ENCODE data around the gene EVL. TPM values are rescaled to one million over a fixed set of nuclear protein-coding genes. Genes with fewer than 3 reads are reported as not detected.

The EVL gene
- total RNA-seq, 1 donor from 2014 or later: 20.4 TPM

DNA sequence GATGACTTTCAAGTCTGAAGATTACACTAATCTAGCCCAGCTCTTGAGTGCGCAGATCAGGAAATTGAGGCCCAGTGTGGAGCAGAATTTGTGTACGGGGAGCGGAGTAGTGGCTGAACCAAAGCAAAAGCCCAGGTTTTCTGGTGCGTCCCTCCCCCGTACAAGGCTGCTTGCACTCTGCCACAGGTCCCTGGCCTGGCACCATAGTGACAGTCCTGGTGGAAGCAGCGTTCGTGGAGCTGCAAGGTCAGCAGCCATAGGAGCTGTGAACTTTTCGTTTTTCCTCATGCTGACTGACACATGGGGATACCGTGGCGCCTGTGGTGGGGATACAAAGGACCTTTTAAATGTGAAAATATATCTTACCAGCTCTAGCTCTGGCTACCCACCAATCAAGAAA lies 1.7 kb downstream of the EVL start:
- DNase-seq (ENCODE audit: low read depth): no peak

DNA sequence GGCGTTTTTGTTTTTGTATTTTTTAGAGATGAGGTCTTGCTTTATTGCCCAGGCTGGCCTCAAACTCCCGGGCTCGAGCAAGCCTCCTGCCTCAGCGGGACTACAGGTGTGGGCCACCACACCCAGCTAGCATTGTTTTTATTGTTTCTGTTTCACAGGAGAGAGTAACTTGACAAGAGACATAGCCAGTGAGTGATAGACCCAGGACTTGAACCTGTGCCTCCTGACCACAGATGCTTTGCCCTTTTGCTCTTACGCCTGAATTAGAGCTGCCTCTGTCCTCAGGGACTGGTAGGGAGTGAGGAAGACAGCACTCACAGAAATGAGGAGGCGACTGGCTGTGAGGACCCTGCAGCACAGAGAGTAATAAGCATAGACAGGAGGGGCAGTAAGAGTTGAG lies 2.3 kb downstream of the EVL start:
- DNase-seq (ENCODE audit: low read depth): no peak

DNA sequence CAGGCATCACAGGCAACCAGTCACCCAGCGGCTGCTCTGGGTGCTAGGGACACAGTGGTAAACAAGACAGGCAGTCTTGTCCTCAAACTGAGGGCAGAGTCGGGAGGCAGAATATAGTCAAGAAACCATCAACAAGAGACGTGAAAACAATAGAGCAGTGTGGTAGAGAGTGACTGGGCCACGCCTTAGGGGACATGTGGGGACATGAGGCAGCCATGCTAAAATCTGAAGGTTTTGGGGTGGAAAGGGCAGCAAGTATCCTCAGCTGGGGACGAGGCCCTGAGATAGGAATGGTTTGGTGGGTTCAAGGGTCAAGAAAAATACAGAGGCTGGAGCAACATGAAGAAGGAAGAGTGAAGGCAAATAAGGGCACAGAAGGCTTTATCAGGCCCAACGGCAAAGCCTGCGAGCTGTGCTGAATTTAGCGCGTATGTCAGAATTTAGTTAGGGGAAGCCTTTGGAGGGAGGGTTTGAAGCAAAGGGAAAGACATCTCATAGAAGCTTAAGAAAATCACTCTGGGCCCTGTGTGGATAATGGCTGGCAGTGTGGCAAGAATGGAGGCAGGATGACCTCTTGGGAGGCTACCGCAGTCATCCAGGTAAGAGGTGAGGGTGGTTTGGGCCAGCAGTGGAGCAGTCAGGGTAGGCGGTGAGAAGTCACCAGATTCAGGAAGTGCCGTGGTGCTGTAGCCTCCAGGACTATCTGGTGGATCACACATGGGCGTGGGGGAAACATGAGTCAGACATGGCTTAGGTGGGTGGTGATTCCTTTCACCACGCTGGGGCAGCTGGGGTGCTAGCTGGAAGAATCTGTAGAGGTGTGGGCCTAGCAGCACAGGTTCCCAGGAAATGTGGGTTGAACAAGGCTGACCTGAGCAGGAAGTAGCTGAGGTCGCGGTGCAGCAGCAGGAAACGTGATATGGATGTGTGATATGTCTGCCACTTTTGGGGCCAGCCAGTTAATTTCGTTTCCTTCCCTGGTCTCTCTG lies 3.0 kb downstream of the EVL start:
- DNase-seq (ENCODE audit: low read depth): peak; percentile 38

GRCh38 chr14:100069161-100069800 lies 4.1 kb downstream of the EVL start:
- no peak for DNase-seq (ENCODE audit: low read depth)

- DNase-seq (ENCODE audit: low read depth): no peak
Measured at GRCh38 chr14:100070310-100070709, 5.1 kb downstream of the EVL start.

- no peak for DNase-seq (ENCODE audit: low read depth)
Measured at GRCh38 chr14:100071545-100071944, 6.3 kb downstream of the EVL start.

- peak; percentile 29 for DNase-seq (ENCODE audit: low read depth)
Measured at GRCh38 chr14:100072783-100073346, 7.6 kb downstream of the EVL start.

DNA sequence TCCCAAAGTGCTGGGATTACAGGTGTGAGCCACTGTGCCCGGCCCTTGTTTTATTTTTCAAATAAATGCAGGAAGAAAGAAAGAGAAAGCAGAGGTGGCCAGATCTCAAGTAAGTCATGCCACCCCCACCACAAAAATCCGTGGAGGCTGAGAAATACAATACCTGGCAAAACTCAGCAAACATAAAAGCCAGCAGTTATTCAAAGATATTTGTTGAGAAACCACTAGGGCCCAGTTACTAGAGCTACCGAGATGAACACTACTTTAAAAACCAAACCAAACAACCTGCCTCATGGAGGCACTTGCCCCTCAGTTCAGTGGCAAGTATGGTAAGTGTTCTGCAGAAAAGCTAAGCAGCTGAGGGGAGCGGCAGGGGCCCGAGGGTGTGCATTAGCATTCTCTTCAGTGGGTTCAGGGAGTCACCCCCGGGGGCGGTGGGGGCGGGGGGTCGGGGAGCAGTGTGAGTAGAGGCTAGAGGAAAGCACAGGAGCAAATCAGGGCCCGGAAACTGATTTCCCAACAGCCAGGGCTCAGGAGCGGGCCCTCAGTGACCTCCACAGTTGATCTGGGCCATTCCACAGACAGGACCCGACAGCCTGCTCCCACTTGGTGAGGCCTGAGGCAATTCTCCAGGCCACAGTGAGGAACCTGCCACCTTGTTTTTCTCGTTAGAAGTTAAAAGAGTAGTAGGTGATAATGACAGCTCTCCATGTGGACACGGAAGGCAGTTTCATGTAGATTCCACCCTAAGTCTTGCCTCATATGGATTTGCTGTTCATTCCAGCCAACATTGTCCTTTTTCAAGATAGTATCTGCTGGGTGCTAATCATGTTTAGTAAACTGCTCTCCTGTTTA lies 8.6 kb downstream of the EVL start:
- peak; percentile 22 for DNase-seq (ENCODE audit: low read depth)

GRCh38 chr14:100074431-100075100 lies 9.3 kb downstream of the EVL start:
- DNase-seq (ENCODE audit: low read depth): no peak

DNA sequence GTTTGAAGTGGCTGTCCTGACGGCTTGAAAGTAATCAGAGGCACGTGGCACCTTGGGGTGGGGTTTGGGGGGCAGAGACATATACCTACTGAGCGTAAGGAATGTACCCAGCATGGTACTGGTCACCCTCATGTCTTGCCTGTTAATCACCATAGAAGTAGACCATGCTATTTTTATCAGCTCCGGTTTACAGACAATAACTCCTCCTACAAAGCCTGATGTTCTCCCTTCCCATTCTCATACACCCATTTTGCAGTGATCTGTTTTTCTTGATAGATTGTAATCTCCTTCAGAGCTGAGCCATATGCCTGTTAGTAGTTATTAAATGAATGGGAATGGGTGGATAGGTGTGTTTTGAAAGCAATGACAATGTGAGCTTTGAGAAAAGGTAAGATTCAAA lies 10.5 kb downstream of the EVL start:
- DNase-seq (ENCODE audit: low read depth): no peak

GRCh38 chr14:100076133-100076532 lies 10.9 kb downstream of the EVL start:
- DNase-seq (ENCODE audit: low read depth): peak; percentile 38

GRCh38 chr14:100076606-100077005 lies 11.4 kb downstream of the EVL start:
- DNase-seq (ENCODE audit: low read depth): peak; percentile 78

DNA sequence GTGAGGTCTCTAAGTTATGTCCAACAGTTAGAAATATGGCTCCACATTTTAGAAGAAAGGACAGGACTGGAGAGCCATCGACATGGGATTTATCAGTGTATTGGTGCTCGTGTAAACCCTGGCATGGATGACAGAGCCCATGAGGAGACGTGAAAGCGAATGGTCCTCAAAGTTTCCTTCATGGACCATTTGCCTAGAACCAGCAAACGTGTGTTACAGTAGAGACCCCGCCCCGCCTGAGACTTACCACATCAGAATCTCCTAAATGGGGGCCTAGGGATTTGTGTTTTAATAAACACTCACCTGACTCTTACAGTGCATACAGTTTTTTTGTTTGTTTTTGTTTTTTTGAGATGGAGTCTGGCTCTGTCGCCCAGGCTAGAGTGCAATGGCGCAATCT lies 12.2 kb downstream of the EVL start:
- DNase-seq (ENCODE audit: low read depth): no peak

DNA sequence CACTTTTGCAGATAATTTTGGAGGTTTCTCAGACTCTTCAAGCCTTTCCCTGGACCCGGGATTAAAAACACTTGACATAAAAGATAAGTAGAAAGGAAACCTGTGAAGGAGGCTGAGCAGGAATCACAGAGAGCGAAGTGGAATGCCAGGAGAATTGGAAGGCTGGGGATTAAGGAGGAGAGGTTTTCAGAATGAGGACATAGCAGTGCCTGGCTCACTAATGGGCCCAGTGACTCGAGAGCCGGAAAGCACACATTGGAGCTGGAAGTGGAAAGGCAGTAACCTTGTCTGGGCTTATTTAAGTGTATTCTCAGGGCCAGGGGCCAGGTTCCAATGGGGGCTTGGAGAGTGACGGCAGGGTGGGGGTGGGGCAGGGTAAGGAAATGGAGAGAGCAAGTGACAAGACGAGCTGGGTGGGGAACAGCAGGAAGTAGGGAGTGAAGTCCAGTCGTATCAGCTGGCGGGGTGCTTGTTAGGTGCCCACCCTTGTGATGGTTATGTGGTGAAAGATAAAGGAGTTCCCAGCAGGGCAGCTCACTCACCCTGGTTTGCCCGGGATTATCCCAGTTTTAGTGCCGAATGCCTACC lies 13.1 kb downstream of the EVL start:
- no peak for DNase-seq (ENCODE audit: low read depth)

GRCh38 chr14:100078997-100079725 lies 13.9 kb downstream of the EVL start:
- DNase-seq (ENCODE audit: low read depth): no peak

GRCh38 chr14:100079726-100080005 lies 14.4 kb downstream of the EVL start:
- DNase-seq (ENCODE audit: low read depth): no peak

- no peak for DNase-seq (ENCODE audit: low read depth)
Measured at GRCh38 chr14:100080206-100080605, 15.0 kb downstream of the EVL start.

GRCh38 chr14:100081997-100082625 lies 16.9 kb downstream of the EVL start:
- DNase-seq (ENCODE audit: low read depth): no peak

DNA sequence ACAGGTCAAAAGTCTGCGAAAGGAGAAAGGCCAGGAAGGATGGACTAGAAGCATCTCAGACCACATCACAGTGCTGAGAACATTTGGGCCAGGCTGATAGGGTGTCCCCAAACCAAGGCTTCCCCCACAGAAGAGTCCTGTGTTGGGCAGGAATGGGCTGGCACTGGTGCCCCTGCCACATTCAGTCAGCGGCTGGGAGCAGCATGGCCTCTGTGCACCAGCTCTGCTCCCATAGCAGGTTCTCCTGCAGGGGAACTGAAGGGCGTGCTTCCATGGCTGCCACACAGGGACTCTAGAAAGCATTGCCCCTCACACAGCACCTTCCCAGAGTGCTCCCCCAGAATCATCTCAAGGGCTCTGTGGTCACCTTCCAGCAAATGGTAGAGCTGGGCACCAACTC lies 17.5 kb downstream of the EVL start:
- DNase-seq (ENCODE audit: low read depth): no peak

- DNase-seq (ENCODE audit: low read depth): no peak
Measured at GRCh38 chr14:100083706-100084105, 18.5 kb downstream of the EVL start.
